Colonic mucosa (tissue), 4 donors: ENCODE measurements around the gene ABAT. TPM values are rescaled to one million over a fixed set of nuclear protein-coding genes. Genes with fewer than 3 reads are reported as not detected.

Source experiments
- DNase-seq: peaks from one replicate; pipeline ENCODE4 v3.0.0-alpha.2; 2020
- H3K27ac ChIP-seq: fragments of 200-600 bp; one replicate; pipeline ENCODE4 v1.8.0; 2021
- H3K27me3 ChIP-seq: fragments of 200-600 bp; one replicate; pipeline ENCODE4 v1.8.0; 2021
- H3K36me3 ChIP-seq: fragments of 200-600 bp; one replicate; pipeline ENCODE4 v1.8.0; 2021
- H3K4me1 ChIP-seq: fragments of 200-600 bp; one replicate; pipeline ENCODE4 v1.8.0; 2021; ENCODE audit warnings: mild to moderate bottlenecking
- H3K4me3 ChIP-seq: fragments of 200-600 bp; one replicate; pipeline ENCODE4 v1.8.0; 2021
- H3K9ac ChIP-seq, 2 donors: one replicate each; pipeline ENCODE4 v1.7.0; 2013; ENCODE audit warnings: control low read depth in 2 of 2, low read depth in 2 of 2, low read length in 2 of 2
- H3K9me3 ChIP-seq: fragments of 200-600 bp; one replicate; pipeline ENCODE4 v1.8.0; 2021
- intact Hi-C: fragments of 100-400 bp; cut with DNase I; formaldehyde crosslinking; loops from one replicate; pipeline ENCODE4 v1.14.1; 2022
- total RNA-seq, 2 donors: library from RNA; stranded (reverse); fragmentation: NEBNext Ultra II Directional in 1 of 2; extraction: Animal tissue kit (Norgen Biotek cat#: 25700) in 1 of 2; gene quantifications; one replicate each; pipeline ENCODE4 v1.2.1, GENCODE V29; 2021
- TF ChIP-seq, protein P1 (sequence below): fragments of 200-600 bp; IDR thresholded peaks from one replicate; pipeline ENCODE4 v1.8.0; 2022; ENCODE audit warnings: antibody characterized with exemption, mild to moderate bottlenecking
- donor health status: healthy.
- donor health status: DM: no; HTN: no; CAD: no.
- donor health status: DM: no; HTN: no; CAD: no.

ABAT gene
- total RNA-seq, 2 donors from 2014 or later: 12.9 to 25.6 TPM

DNA sequence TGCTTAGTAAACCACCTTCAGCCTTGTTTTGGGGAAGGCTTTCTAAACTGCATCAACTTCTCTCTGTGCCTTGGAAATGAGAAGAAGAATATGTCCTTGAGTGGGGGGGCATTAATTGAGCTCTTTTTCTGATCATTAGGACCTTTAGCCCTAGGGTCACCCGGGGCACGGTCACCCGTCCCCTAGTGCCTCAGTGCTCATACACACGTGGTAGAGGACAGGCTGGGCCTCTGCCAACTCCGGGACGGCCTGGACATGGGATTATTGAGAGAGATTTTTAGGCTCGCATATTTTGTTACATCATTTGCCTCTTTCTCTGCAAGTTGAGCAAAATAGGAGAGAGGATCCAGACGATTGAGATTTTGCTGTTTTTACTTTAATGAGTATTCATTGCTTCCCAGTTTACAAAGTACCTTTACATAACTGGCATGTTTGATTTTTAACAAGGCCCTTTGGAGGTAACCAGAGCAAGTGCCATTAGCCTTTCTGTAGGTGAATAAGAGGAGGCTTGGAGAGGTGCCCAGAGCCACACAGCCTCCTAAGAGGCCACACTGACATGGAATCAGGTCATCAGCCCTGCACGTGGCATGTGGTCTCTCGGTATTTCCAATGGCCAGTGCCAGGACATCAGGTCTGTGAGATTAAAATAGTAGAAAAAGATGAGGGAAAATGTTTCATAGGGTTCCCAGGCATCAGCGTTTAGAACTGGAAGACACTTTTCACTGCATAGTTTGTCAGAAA, 134.4 kb downstream of the ABAT start:
- Histone ChIP-seq H3K4me1 (no peaks in the 10 kb centered on the region), H3K4me3 (no peak overlapping the region), H3K27ac (no peak overlapping the region), H3K9me3 (no peaks in the 10 kb centered on the region), H3K9ac (no peak overlapping the region), H3K27me3 (no peaks in the 10 kb centered on the region), H3K36me3 (peaks cover 43% of the 10 kb centered on the region)
- no peak for DNase-seq
- TF ChIP-seq, protein P1, sequence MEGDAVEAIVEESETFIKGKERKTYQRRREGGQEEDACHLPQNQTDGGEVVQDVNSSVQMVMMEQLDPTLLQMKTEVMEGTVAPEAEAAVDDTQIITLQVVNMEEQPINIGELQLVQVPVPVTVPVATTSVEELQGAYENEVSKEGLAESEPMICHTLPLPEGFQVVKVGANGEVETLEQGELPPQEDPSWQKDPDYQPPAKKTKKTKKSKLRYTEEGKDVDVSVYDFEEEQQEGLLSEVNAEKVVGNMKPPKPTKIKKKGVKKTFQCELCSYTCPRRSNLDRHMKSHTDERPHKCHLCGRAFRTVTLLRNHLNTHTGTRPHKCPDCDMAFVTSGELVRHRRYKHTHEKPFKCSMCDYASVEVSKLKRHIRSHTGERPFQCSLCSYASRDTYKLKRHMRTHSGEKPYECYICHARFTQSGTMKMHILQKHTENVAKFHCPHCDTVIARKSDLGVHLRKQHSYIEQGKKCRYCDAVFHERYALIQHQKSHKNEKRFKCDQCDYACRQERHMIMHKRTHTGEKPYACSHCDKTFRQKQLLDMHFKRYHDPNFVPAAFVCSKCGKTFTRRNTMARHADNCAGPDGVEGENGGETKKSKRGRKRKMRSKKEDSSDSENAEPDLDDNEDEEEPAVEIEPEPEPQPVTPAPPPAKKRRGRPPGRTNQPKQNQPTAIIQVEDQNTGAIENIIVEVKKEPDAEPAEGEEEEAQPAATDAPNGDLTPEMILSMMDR: no peak
- intact Hi-C loops: loop anchor here (10.0 kb wide), 1 partner anchor 46 kb away; no protein-coding TSS in a partner anchor

DNA sequence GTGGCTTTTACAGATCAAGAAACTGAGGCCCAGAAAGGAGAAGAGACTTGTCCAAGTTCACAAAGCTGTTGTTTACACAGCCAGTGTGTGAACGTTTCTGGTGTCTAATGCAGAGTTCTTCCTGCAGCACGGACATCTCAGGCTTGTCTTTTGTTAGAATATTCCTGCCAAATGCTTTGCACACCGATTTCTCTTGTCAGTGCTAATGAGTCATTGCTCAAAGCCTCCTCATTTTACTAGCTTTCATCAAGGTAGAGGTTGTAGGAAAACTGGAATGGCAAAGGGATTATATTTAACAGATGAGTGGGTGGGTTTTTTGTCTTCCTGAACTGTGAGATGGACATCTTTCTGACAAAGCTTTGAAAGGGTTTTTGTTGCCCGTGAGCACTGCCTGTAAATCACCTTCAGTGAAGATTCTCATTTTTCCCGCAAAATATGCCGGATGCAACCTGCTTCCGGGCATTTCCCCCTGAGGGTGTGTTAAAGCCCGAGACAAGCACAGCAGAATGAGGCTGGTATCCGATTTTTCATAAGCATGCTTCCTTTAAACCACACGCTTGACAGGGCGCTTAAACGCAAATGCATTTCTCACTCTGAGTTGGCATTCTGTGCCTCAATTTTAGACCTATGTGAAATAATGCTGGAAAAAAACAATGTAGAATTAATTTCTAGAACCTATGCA, 137.9 kb downstream of the ABAT start:
- TF ChIP-seq, protein P1: no peak
- no peaks in the 10 kb centered on the region for H3K4me1 ChIP-seq
- H3K27me3 ChIP-seq: no peaks in the 10 kb centered on the region
- peaks cover 33% of the 10 kb centered on the region for H3K36me3 ChIP-seq
- intact Hi-C loops: no loop called here
- H3K9me3 ChIP-seq: no peaks in the 10 kb centered on the region
- H3K4me3 ChIP-seq: no peak overlapping the region
- no peak for DNase-seq
- H3K27ac ChIP-seq: no peak overlapping the region
- H3K9ac ChIP-seq: no peak overlapping the region

- Histone ChIP-seq H3K36me3 (peaks cover 32% of the 10 kb centered on the region), H3K4me1 (no peaks in the 10 kb centered on the region), H3K27ac (no peak overlapping the region), H3K9ac (no peak overlapping the region), H3K4me3 (no peak overlapping the region), H3K27me3 (no peaks in the 10 kb centered on the region), H3K9me3 (no peaks in the 10 kb centered on the region)
- TF ChIP-seq, protein P1: no peak
- intact Hi-C loops: no loop called here
- no peak for DNase-seq
Measured at GRCh38 chr16:8814095-8814806, 139.8 kb downstream of the ABAT start.

- intact Hi-C loops: no loop called here
- no peak for DNase-seq
- Histone ChIP-seq H3K27me3 (no peaks in the 10 kb centered on the region), H3K27ac (no peak overlapping the region), H3K9me3 (no peaks in the 10 kb centered on the region), H3K36me3 (peaks cover 24% of the 10 kb centered on the region), H3K4me3 (no peak overlapping the region), H3K4me1 (no peaks in the 10 kb centered on the region), H3K9ac (no peak overlapping the region)
- TF ChIP-seq, protein P1: no peak
Measured at GRCh38 chr16:8816967-8817655, 142.7 kb downstream of the ABAT start.
